Stimulated activated CD8-positive, alpha-beta memory T cell treated with anti-CD3 and anti-CD28 coated beads, Interleukin-12 subunit alpha, Interleukin-12 subunit beta, amount 100 ng/mL, for 1 hour (primary cell): ENCODE data around the gene KIF4A.

ENCODE experiments used
- DNase-seq: peaks from one replicate; pipeline ENCODE4 v3.0.0-alpha.2; 2020; ENCODE audit warnings: low read depth

Gene KIF4A

GRCh38 chrX:70437921-70438665 is 148.2 kb downstream of the KIF4A start:
- no peak for DNase-seq

- DNase-seq, result no peak
These were observed 149.1 kb downstream of the KIF4A start for GRCh38 chrX:70439016-70439415.

DNA sequence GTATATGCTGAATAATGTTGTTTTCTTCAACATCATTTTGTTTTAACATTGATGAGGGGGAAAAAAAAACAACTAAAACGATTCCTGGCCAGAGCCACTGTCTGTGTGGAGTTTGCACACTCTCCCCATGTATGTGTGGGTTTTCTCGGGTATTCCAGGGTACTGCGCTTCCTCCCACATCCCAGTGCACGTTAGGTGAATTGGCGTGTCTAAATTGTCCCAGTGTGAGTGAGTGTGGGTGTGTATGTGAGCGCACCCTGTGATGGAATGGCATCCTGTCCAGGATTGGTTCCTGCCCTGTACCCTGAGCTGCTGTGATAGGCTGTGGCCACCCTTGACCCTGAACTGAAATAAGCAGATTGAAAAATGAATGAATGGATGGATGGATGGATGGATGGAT is 152.3 kb downstream of the KIF4A start:
- DNase-seq, result no peak

DNA sequence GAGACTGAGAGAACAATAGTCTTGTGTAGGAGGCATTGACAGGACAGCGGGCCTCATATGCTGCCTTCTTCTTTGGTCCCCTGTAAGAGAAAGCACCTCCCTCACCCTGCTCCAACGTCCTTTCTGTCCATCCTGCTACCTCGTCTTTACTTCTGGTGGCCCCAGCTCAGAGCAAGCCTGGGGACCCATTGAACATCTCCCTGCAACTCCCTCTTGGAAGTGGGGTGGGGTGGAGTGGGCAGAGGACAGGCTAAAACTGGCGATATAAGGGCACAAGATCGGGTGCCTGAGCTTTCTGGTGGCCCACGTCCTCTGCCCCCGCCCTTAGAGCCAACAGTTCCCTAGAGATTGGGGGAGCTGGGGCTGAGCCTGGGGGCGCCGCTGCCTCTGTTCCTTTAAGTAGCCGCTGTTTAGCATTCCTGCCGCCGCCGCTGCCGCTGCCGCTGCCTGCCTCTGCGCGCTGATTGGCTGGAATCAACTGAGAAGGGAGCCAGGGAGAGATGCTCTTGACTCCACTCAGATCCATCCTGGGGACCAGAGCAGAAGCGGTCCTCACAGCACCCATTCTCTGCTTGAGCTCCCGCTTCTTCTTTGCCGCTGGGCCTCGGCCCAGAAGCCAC is 154.5 kb downstream of the KIF4A start, which contains the start of gene DLG3:
TSS of gene DLG3 (plus strand) at position 510 of the 620 bp plus-strand sequence. CDS start 367 bp downstream, outside the sequence.
- no peak for DNase-seq

GRCh38 chrX:70444946-70445656 is 155.2 kb downstream of the KIF4A start:
- no peak for DNase-seq

DNA sequence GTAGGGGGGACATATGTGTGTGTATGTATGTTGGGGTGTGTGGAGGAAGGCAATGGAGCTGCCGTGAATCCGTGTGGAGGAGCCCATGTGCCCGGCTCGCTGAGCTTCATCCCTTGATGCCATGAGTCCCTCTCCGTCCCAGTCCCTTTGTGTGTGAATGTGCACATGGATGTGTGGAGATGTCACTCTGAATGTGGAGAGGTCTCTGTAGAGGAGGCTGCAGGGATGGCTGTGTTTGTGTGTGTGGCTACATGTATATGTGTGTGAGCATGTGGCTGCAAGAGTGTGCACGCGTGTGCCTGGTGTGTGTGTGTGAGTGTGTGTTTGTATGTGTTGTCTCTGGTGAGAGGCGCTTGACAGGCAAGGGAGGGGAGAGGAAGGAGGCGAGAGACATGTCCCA is 156.0 kb downstream of the KIF4A start:
- no peak for DNase-seq

DNA sequence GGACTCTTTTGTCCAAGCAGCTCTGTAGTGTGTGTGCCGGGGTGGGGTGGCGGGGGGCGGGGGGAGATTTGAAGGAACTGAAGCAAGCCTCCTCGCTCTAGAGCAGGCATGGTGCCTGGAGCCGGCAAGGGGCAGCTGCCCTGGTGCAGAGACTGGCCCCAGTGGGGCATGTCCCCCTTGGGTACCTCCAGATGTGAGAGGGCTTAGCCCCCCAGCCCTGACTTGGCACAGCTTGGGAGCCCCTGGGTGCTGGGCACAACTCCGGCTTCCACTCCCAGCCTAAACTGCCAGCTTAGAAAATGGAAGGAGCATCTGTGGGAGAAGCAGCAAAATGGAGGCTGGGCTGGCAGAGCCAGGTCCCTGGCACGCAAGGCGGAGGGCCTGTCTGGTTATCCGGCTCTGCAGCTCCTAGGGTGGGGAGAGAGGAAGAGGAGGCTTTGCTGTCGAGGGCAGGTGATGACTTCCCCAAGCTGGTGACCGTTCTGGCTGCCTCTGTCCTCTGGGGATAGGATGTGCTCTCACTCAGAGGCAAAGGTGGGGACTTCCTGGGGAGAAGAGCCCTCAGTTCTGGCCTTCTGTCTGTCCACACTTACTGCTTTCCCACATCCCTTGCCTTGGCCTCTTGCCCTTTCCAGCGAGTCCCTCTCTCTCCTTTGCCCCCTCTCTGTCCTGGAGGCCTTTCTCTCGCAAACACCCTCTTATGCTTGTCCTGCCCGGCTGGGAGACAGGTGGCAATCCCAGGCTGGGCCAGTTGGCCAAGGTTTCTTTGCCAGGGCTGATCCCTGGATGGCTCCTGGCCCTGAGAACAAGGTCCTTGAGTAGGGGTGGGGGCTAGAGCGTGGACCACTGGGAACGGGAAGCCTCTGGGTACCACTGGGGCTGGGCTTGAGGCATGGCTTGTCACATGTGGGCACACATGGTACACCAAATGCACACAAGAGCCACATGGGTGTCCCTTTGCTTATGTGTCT is 156.8 kb downstream of the KIF4A start:
- no peak for DNase-seq

GRCh38 chrX:70449457-70449966 is 159.6 kb downstream of the KIF4A start:
- no peak for DNase-seq

GRCh38 chrX:70452143-70452733 is 162.3 kb downstream of the KIF4A start:
- DNase-seq, result no peak

DNA sequence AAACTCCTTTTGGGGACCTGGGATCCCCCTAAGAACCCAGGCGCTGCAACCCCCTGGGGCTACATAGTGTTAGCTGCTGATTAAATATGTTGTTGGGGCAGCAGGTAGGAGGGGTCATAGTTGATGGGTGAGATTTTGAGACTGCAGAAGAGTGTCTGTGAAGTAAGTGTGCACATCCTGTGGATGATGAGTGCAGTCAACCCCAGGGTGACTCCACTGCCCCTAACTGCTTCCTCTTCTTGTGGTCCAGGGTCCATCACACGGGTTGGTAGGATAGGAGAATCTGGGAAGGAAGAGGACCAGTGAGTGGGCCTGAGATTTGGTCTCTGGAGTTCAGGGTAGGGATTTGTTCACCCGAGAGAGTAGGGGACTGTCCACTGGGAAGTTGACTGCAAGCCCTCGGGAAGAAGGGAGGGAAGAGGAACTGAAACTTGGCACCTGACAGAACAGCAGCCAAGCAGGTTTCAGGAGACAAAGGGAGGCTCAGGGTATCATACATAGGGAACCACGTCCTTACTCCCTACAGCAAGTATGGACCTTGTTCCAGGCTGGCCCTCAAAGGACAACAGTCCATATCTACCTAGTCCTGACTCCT is 163.2 kb downstream of the KIF4A start:
- no peak for DNase-seq

GRCh38 chrX:70454441-70455365 is 164.8 kb downstream of the KIF4A start:
- DNase-seq, result no peak

DNA sequence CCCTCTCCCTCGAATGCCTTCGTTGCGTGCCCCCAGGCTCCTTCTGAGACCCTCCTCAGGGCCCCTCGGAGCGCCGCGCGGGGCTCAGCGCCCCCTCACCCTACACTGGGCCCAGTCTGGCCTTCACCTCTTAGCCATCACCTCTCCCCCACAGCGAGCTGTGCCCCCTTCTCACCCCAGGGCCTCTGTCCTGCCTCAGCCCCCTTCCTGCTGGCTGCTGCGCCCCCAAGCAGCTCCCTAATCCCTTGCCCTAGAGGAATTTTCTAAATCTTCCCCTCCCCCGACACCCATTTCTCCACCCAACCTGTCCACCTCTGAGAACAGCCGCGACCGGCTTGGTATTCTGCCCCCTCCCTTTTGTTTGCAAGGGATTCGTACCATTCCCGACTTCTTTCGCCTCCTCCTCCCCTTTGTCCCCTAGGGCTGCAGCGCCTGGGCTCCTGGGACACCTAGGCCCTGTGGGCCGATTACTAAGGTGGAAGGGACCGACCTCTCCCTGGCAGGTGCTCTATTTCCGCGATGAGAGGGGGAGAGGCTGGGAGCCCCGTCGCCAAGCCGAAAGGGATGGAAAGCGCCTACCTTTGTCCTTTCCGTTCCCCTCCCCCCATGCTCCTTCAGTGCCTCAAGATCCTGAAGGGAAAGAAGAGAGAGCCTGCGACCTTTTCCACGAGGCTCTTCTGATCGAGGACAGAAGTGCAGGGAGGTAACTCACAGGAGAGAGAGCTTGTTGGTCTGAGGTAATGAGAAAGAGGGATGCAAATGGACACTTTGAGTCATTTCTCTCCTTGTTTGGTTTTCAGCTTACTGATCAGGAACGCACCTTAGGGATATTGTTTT is 165.7 kb downstream of the KIF4A start:
- DNase-seq, result no peak

- DNase-seq, result no peak
These were observed 166.4 kb downstream of the KIF4A start for GRCh38 chrX:70456256-70456655.

- no peak for DNase-seq
These were observed 171.1 kb downstream of the KIF4A start for GRCh38 chrX:70461026-70461425.

GRCh38 chrX:70464051-70464450 is 174.1 kb downstream of the KIF4A start:
- DNase-seq, result no peak

GRCh38 chrX:70466968-70467367 is 177.1 kb downstream of the KIF4A start:
- no peak for DNase-seq

GRCh38 chrX:70468709-70469108 is 178.8 kb downstream of the KIF4A start:
- DNase-seq, result no peak
